ENCODE measurements around the gene SLC7A5. TPM values are rescaled to one million over a fixed set of nuclear protein-coding genes. Genes with fewer than 3 reads are reported as not detected.
"Not testable (repeated sequence)": the region's sequence is repeated elsewhere in the genome, so short reads cannot be mapped to it uniquely, and the experiment has no call there.

The SLC7A5 gene
- total RNA-seq, 2 experiments from 2014 or later: 140 to 283 TPM

- H4K20me1 ChIP-seq (ENCODE audit: insufficient read depth, low read length): no peaks in the 10 kb centered on the region
- TF ChIP-seq CTCF (conservative IDR thresholded peaks at IDR 0.05; ENCODE audit: low read length): no peak
- TF ChIP-seq EZH2phosphoT487 (IDR thresholded peaks at IDR 0.05; ENCODE audit: borderline replicate concordance, low read depth, low read length): no peak
- no peak overlapping the region for H3K27ac ChIP-seq (ENCODE audit: low read depth, low read length, poor library complexity, severe bottlenecking)
- BruUV-seq (replicated peaks): no TSS peak
- H3K79me2 ChIP-seq (ENCODE audit: insufficient read depth, low read depth, low read length): no peaks in the 10 kb centered on the region
- no peaks in the 10 kb centered on the region for H3K9me3 ChIP-seq (ENCODE audit: low read length)
- DNase-seq (ENCODE audit: low spot score): no peak
- H3K9me2 ChIP-seq (ENCODE audit: insufficient read depth, low read length): no peaks in the 10 kb centered on the region
- no peaks in the 10 kb centered on the region for H3K36me3 ChIP-seq (ENCODE audit: insufficient read depth, low read length)
- H3K4me3 ChIP-seq (ENCODE audit: low read depth, low read length, poor library complexity, severe bottlenecking): no peak overlapping the region
- no peak overlapping the region for H3K4me2 ChIP-seq (ENCODE audit: low read length)
- ChIA-PET POLR2A (no interaction called here), CTCF (ENCODE audit: unreplicated experiment) (no interaction called here)
- intact Hi-C loops (cut with micrococcal nuclease; ENCODE audit: unreplicated experiment): no loop called here
- no peaks in the 10 kb centered on the region for H3K4me1 ChIP-seq (ENCODE audit: insufficient read depth, low read length, poor library complexity, severe bottlenecking)
- H2AFZ ChIP-seq (ENCODE audit: low read length): no peak overlapping the region
Observed at GRCh38 chr16:87882436-87883019, 13.2 kb upstream of the SLC7A5 start.

GRCh38 chr16:87881324-87882200 is 12.3 kb upstream of the SLC7A5 start:
- no peaks in the 10 kb centered on the region for H4K20me1 ChIP-seq (ENCODE audit: insufficient read depth, low read length)
- H2AFZ ChIP-seq (ENCODE audit: low read length): no peak overlapping the region
- no peaks in the 10 kb centered on the region for H3K36me3 ChIP-seq (ENCODE audit: insufficient read depth, low read length)
- ChIA-PET POLR2A (no interaction called here), CTCF (ENCODE audit: unreplicated experiment) (no interaction called here)
- intact Hi-C loops (cut with micrococcal nuclease; ENCODE audit: unreplicated experiment): no loop called here
- no peak overlapping the region for H3K27ac ChIP-seq (ENCODE audit: low read depth, low read length, poor library complexity, severe bottlenecking)
- DNase-seq (ENCODE audit: low spot score): no peak
- no peaks in the 10 kb centered on the region for H3K79me2 ChIP-seq (ENCODE audit: insufficient read depth, low read depth, low read length)
- no peak for TF ChIP-seq EZH2phosphoT487 (IDR thresholded peaks at IDR 0.05; ENCODE audit: borderline replicate concordance, low read depth, low read length)
- no peak for TF ChIP-seq CTCF (conservative IDR thresholded peaks at IDR 0.05; ENCODE audit: low read length)
- BruUV-seq (replicated peaks): no TSS peak
- H3K4me1 ChIP-seq (ENCODE audit: insufficient read depth, low read length, poor library complexity, severe bottlenecking): no peaks in the 10 kb centered on the region
- H3K9me2 ChIP-seq (ENCODE audit: insufficient read depth, low read length): no peaks in the 10 kb centered on the region
- no peak overlapping the region for H3K4me3 ChIP-seq (ENCODE audit: low read depth, low read length, poor library complexity, severe bottlenecking)
- H3K9me3 ChIP-seq (ENCODE audit: low read length): no peaks in the 10 kb centered on the region
- no peak overlapping the region for H3K4me2 ChIP-seq (ENCODE audit: low read length)

- no peak overlapping the region for H3K4me2 ChIP-seq (ENCODE audit: low read length)
- no peaks in the 10 kb centered on the region for H3K36me3 ChIP-seq (ENCODE audit: insufficient read depth, low read length)
- H2AFZ ChIP-seq (ENCODE audit: low read length): no peak overlapping the region
- no peaks in the 10 kb centered on the region for H4K20me1 ChIP-seq (ENCODE audit: insufficient read depth, low read length)
- TF ChIP-seq CTCF (conservative IDR thresholded peaks at IDR 0.05; ENCODE audit: low read length) (no peak), EZH2phosphoT487 (IDR thresholded peaks at IDR 0.05; ENCODE audit: borderline replicate concordance, low read depth, low read length) (no peak)
- POLR2A ChIA-PET: no interaction called here
- CTCF ChIA-PET (ENCODE audit: unreplicated experiment): no interaction called here
- H3K9me3 ChIP-seq (ENCODE audit: low read length): no peaks in the 10 kb centered on the region
- intact Hi-C loops (cut with micrococcal nuclease; ENCODE audit: unreplicated experiment): no loop called here
- H3K27ac ChIP-seq (ENCODE audit: low read depth, low read length, poor library complexity, severe bottlenecking): no peak overlapping the region
- H3K79me2 ChIP-seq (ENCODE audit: insufficient read depth, low read depth, low read length): no peaks in the 10 kb centered on the region
- H3K4me3 ChIP-seq (ENCODE audit: low read depth, low read length, poor library complexity, severe bottlenecking): no peak overlapping the region
- H3K9me2 ChIP-seq (ENCODE audit: insufficient read depth, low read length): no peaks in the 10 kb centered on the region
- H3K4me1 ChIP-seq (ENCODE audit: insufficient read depth, low read length, poor library complexity, severe bottlenecking): peaks cover under 1% of the 10 kb centered on the region
- DNase-seq (ENCODE audit: low spot score): no peak
- BruUV-seq (replicated peaks): no TSS peak
Observed at GRCh38 chr16:87880117-87880696, 10.9 kb upstream of the SLC7A5 start.

GRCh38 chr16:87879411-87880013 is 10.2 kb upstream of the SLC7A5 start:
- POLR2A ChIA-PET; H3K79me2 ChIP-seq (ENCODE audit: insufficient read depth, low read depth, low read length): not testable (repeated sequence)
- intact Hi-C loops (cut with micrococcal nuclease; ENCODE audit: unreplicated experiment): loop anchor here (10.0 kb wide), 1 partner anchor 325 kb away; no protein-coding TSS in a partner anchor

More at GRCh38 chr16:87879411-87880013, 10.2 kb upstream of the SLC7A5 start:
- H3K36me3 ChIP-seq (ENCODE audit: insufficient read depth, low read length); H3K9me2 ChIP-seq (ENCODE audit: insufficient read depth, low read length); H2AFZ ChIP-seq (ENCODE audit: low read length); H3K4me3 ChIP-seq (ENCODE audit: low read depth, low read length, poor library complexity, severe bottlenecking); H3K9me3 ChIP-seq (ENCODE audit: low read length); H3K4me2 ChIP-seq (ENCODE audit: low read length); DNase-seq (ENCODE audit: low spot score); H3K4me1 ChIP-seq (ENCODE audit: insufficient read depth, low read length, poor library complexity, severe bottlenecking); H3K27ac ChIP-seq (ENCODE audit: low read depth, low read length, poor library complexity, severe bottlenecking); CTCF ChIA-PET (ENCODE audit: unreplicated experiment); BruUV-seq (replicated peaks); H4K20me1 ChIP-seq (ENCODE audit: insufficient read depth, low read length): not testable (repeated sequence)
